MG63 (cell line): ENCODE data around the gene NTM. TPM values are rescaled to one million over a fixed set of nuclear protein-coding genes. Genes with fewer than 3 reads are reported as not detected.
A peak's percentile ranks its signal among the peaks of the same experiment; 100 is the strongest.

Experiments used
- DNase-seq: peaks from one replicate; pipeline ENCODE4 v3.0.0-alpha.2; 2020
- H3K27me3 ChIP-seq: fragments of 250-450 bp; sonication (Bioruptor Pico); 2 replicates; pipeline ENCODE4 v1.5.1; 2020; ENCODE audit warnings: mild to moderate bottlenecking, moderate library complexity
- H3K36me3 ChIP-seq: fragments of 250-450 bp; sonication (Bioruptor Pico); 2 replicates; pipeline ENCODE4 v1.5.1; 2020; ENCODE audit warnings: mild to moderate bottlenecking, moderate library complexity
- H3K4me3 ChIP-seq: fragments of 250-450 bp; sonication (Bioruptor Pico); 2 replicates; pipeline ENCODE4 v1.5.1; 2020; ENCODE audit warnings: mild to moderate bottlenecking, moderate library complexity
- H3K9me3 ChIP-seq: fragments of 250-450 bp; sonication (Bioruptor Pico); 2 replicates; pipeline ENCODE4 v1.5.1; 2020; ENCODE audit warnings: mild to moderate bottlenecking, moderate library complexity
- total RNA-seq: library from RNA; depleted of rRNA; stranded (reverse); fragments of >200 nt; shearing (Covaris generic); gene quantifications from 2 replicates; pipeline ENCODE4 v1.2.3, GENCODE V29; 2014; ENCODE audit warnings: low replicate concordance

The NTM gene
- total RNA-seq, 1 experiment from 2014 or later, result 4.0 TPM

- Histone ChIP-seq H3K9me3 (no peaks in the 10 kb centered on the region), H3K36me3 (no peaks in the 10 kb centered on the region), H3K27me3 (peaks cover 5% of the 10 kb centered on the region; the same call in 1 of the 2 replicates), H3K4me3 (no peak overlapping the region)
- DNase-seq, result peak; percentile 82
Observed at GRCh38 chr11:131609337-131609736, 238.9 kb downstream of the NTM start.

GRCh38 chr11:131609921-131610320 is 239.5 kb downstream of the NTM start:
- Histone ChIP-seq H3K4me3 (no peak overlapping the region), H3K27me3 (peaks cover 5% of the 10 kb centered on the region; the same call in 1 of the 2 replicates), H3K36me3 (no peaks in the 10 kb centered on the region), H3K9me3 (no peaks in the 10 kb centered on the region)
- no peak for DNase-seq

GRCh38 chr11:131611322-131611721 is 240.9 kb downstream of the NTM start:
- no peak for DNase-seq
- Histone ChIP-seq H3K36me3 (no peaks in the 10 kb centered on the region), H3K4me3 (no peak overlapping the region), H3K9me3 (no peaks in the 10 kb centered on the region), H3K27me3 (peaks cover 5% of the 10 kb centered on the region; the same call in 1 of the 2 replicates)

- Histone ChIP-seq H3K27me3 (peaks cover 5% of the 10 kb centered on the region; the same call in 1 of the 2 replicates), H3K4me3 (no peak overlapping the region)
- no peak for DNase-seq
Observed at GRCh38 chr11:131612533-131612932, 242.1 kb downstream of the NTM start.

GRCh38 chr11:131614631-131615030 is 244.2 kb downstream of the NTM start:
- Histone ChIP-seq H3K4me3 (no peak overlapping the region), H3K9me3 (no peaks in the 10 kb centered on the region), H3K27me3 (peaks cover 5% of the 10 kb centered on the region; the same call in 1 of the 2 replicates), H3K36me3 (no peaks in the 10 kb centered on the region)
- no peak for DNase-seq

More at GRCh38 chr11:131612533-131612932, 242.1 kb downstream of the NTM start:
- Histone ChIP-seq H3K36me3 (no peaks in the 10 kb centered on the region), H3K9me3 (no peaks in the 10 kb centered on the region)

- no peak for DNase-seq
- Histone ChIP-seq H3K36me3 (no peaks in the 10 kb centered on the region), H3K4me3 (no peak overlapping the region), H3K27me3 (peaks cover 5% of the 10 kb centered on the region; the same call in 1 of the 2 replicates), H3K9me3 (no peaks in the 10 kb centered on the region)
Observed at GRCh38 chr11:131615611-131616010, 245.2 kb downstream of the NTM start.

- Histone ChIP-seq H3K36me3 (no peaks in the 10 kb centered on the region), H3K4me3 (no peak overlapping the region), H3K27me3 (no peaks in the 10 kb centered on the region), H3K9me3 (no peaks in the 10 kb centered on the region)
- no peak for DNase-seq
Observed at GRCh38 chr11:131616481-131617140, 246.2 kb downstream of the NTM start.

GRCh38 chr11:131618201-131618600 is 247.8 kb downstream of the NTM start:
- DNase-seq, result no peak
- Histone ChIP-seq H3K36me3 (no peaks in the 10 kb centered on the region), H3K9me3 (no peaks in the 10 kb centered on the region), H3K4me3 (no peak overlapping the region), H3K27me3 (no peaks in the 10 kb centered on the region)

GRCh38 chr11:131622193-131622592 is 251.8 kb downstream of the NTM start:
- no peaks in the 10 kb centered on the region for H3K36me3 ChIP-seq
- no peaks in the 10 kb centered on the region for H3K9me3 ChIP-seq
- H3K4me3 ChIP-seq, result no peak overlapping the region
- H3K27me3 ChIP-seq, result no peaks in the 10 kb centered on the region
- DNase-seq, result no peak

GRCh38 chr11:131624531-131624930 is 254.1 kb downstream of the NTM start:
- Histone ChIP-seq H3K9me3 (no peaks in the 10 kb centered on the region), H3K27me3 (no peaks in the 10 kb centered on the region), H3K36me3 (no peaks in the 10 kb centered on the region), H3K4me3 (no peak overlapping the region)
- DNase-seq, result peak; percentile 57

GRCh38 chr11:131626788-131627187 is 256.4 kb downstream of the NTM start:
- DNase-seq, result no peak
- Histone ChIP-seq H3K36me3 (no peaks in the 10 kb centered on the region), H3K9me3 (no peaks in the 10 kb centered on the region), H3K4me3 (no peak overlapping the region), H3K27me3 (no peaks in the 10 kb centered on the region; the same call in 1 of the 2 replicates)

- Histone ChIP-seq H3K4me3 (no peak overlapping the region), H3K36me3 (no peaks in the 10 kb centered on the region), H3K9me3 (no peaks in the 10 kb centered on the region), H3K27me3 (no peaks in the 10 kb centered on the region; the same call in 1 of the 2 replicates)
- DNase-seq, result no peak
Observed at GRCh38 chr11:131628739-131629138, 258.3 kb downstream of the NTM start.

- Histone ChIP-seq H3K27me3 (no peaks in the 10 kb centered on the region; the same call in 1 of the 2 replicates), H3K9me3 (no peaks in the 10 kb centered on the region), H3K36me3 (no peaks in the 10 kb centered on the region), H3K4me3 (no peak overlapping the region)
- no peak for DNase-seq
Observed at GRCh38 chr11:131629925-131630540, 259.6 kb downstream of the NTM start.

- H3K27me3 ChIP-seq, result no peaks in the 10 kb centered on the region; the same call in 1 of the 2 replicates
- H3K9me3 ChIP-seq, result no peaks in the 10 kb centered on the region
- no peaks in the 10 kb centered on the region for H3K36me3 ChIP-seq
- no peak overlapping the region for H3K4me3 ChIP-seq
- DNase-seq, result no peak
Observed at GRCh38 chr11:131632971-131633370, 262.6 kb downstream of the NTM start.

- DNase-seq, result no peak
- H3K36me3 ChIP-seq, result no peaks in the 10 kb centered on the region
- H3K4me3 ChIP-seq, result no peak overlapping the region
- no peaks in the 10 kb centered on the region; the same call in 1 of the 2 replicates for H3K27me3 ChIP-seq
- H3K9me3 ChIP-seq, result no peaks in the 10 kb centered on the region
Observed at GRCh38 chr11:131633921-131634715, 263.7 kb downstream of the NTM start.

GRCh38 chr11:131637469-131638175 is 267.2 kb downstream of the NTM start:
- Histone ChIP-seq H3K36me3 (no peaks in the 10 kb centered on the region), H3K9me3 (no peaks in the 10 kb centered on the region), H3K4me3 (no peak overlapping the region), H3K27me3 (no peaks in the 10 kb centered on the region)
- DNase-seq, result no peak

GRCh38 chr11:131638889-131639288 is 268.5 kb downstream of the NTM start:
- no peaks in the 10 kb centered on the region for H3K9me3 ChIP-seq
- no peak overlapping the region for H3K4me3 ChIP-seq
- no peak for DNase-seq
- H3K36me3 ChIP-seq, result no peaks in the 10 kb centered on the region
- no peaks in the 10 kb centered on the region for H3K27me3 ChIP-seq
